OCI-M2 (cell line): ENCODE data around the gene NFKB1.
"Not testable (repeated sequence)": the region's sequence is repeated elsewhere in the genome, so short reads cannot be mapped to it uniquely, and the experiment has no call there.

ENCODE experiments used
- DNase-seq: peaks from one replicate; lab custom pipeline; 2025; ENCODE audit not compliant: unreplicated experiment; lab: John Stamatoyannopoulos, UW

NFKB1 gene

GRCh38 chr4:102598086-102598761 is 97.1 kb downstream of the NFKB1 start:
- DNase-seq = no peak

GRCh38 chr4:102598762-102599374 is 97.7 kb downstream of the NFKB1 start:
- no peak for DNase-seq

- no peak for DNase-seq
Measured at GRCh38 chr4:102599455-102599854, 98.3 kb downstream of the NFKB1 start.

GRCh38 chr4:102599886-102600285 is 98.7 kb downstream of the NFKB1 start:
- DNase-seq = no peak

- no peak for DNase-seq
Measured at GRCh38 chr4:102600689-102601088, 99.5 kb downstream of the NFKB1 start.

- DNase-seq = no peak
Measured at GRCh38 chr4:102601586-102602227, 100.5 kb downstream of the NFKB1 start.

GRCh38 chr4:102604222-102604940 is 103.2 kb downstream of the NFKB1 start:
- DNase-seq = no peak

GRCh38 chr4:102606261-102606660 is 105.1 kb downstream of the NFKB1 start:
- DNase-seq = no peak

- DNase-seq = no peak
Measured at GRCh38 chr4:102606846-102607450, 105.8 kb downstream of the NFKB1 start.

GRCh38 chr4:102608190-102608589 is 107.0 kb downstream of the NFKB1 start:
- no peak for DNase-seq

- DNase-seq = no peak
Measured at GRCh38 chr4:102610007-102610406, 108.8 kb downstream of the NFKB1 start.

- no peak for DNase-seq
Measured at GRCh38 chr4:102610476-102610875, 109.3 kb downstream of the NFKB1 start.

GRCh38 chr4:102612210-102612609 is 111.1 kb downstream of the NFKB1 start:
- no peak for DNase-seq

- DNase-seq = no peak
Measured at GRCh38 chr4:102612824-102613366, 111.7 kb downstream of the NFKB1 start.

GRCh38 chr4:102614801-102615200 is 113.6 kb downstream of the NFKB1 start:
- no peak for DNase-seq

GRCh38 chr4:102616636-102617035 is 115.5 kb downstream of the NFKB1 start:
- DNase-seq = no peak

- DNase-seq = not testable (repeated sequence)
Measured at GRCh38 chr4:102619021-102619420, 117.9 kb downstream of the NFKB1 start.

- not testable (repeated sequence) for DNase-seq
Measured at GRCh38 chr4:102619776-102620631, 118.8 kb downstream of the NFKB1 start.

GRCh38 chr4:102620697-102621497 is 119.7 kb downstream of the NFKB1 start:
- no peak for DNase-seq
